ENCODE measurements around the gene ATF5. TPM values are rescaled to one million over a fixed set of nuclear protein-coding genes. Genes with fewer than 3 reads are reported as not detected.

Gene ATF5
- total and polyA plus RNA-seq, 2 donors (not counting 1 experiment from before 2014, with no cell fraction given): 9.0 to 37.6 TPM

GRCh38 chr19:49938662-49939061 lies 9.7 kb downstream of the ATF5 start:
- no peaks in the 10 kb centered on the region for H4K20me1 ChIP-seq (ENCODE audit: control insufficient read depth, insufficient read depth, low read length, poor library complexity, severe bottlenecking)
- no peak overlapping the region for H3K4me2 ChIP-seq (replicated peaks; ENCODE audit: low read depth, low read length, poor library complexity, severe bottlenecking)
- WGBS (ENCODE audit: insufficient coverage): 81% methylated on average over 4 of the region's 4 CpGs

More at GRCh38 chr19:49938662-49939061, 9.7 kb downstream of the ATF5 start:
- H3K9ac ChIP-seq (ENCODE audit: low read length): no peak overlapping the region
- TF ChIP-seq EZH2 (IDR thresholded peaks at IDR 0.05; ENCODE audit: borderline replicate concordance, insufficient read depth, low read depth, low read length, poor library complexity, severe bottlenecking) (no peak), CTCF (IDR thresholded peaks at IDR 0.05) (no peak)
- H3K36me3 ChIP-seq (replicated peaks in 1 of 2; ENCODE audit: control extremely low read depth in 1 of 2, control insufficient read depth in 1 of 2, extremely low read depth in 1 of 2, insufficient read depth in 2 of 2, low read length in 1 of 2): no peaks in the 10 kb centered on the region
- ATAC-seq (ENCODE audit: low read depth) (no peak), DNase-seq (no peak)
- CTCF ChIA-PET: interaction anchor here (0.5 to 3.4 kb wide), 10 partner anchors 8 to 197 kb away, joined by 3 to 20 read pairs (median 5); partner anchors contain the start of genes ATF5 and NUP62
- H3K27ac ChIP-seq (ENCODE audit: low read length in 2 of 2): no peak overlapping the region
- H3K9me3 ChIP-seq (ENCODE audit: control extremely low read depth in 1 of 3, control insufficient read depth in 2 of 3, insufficient read depth in 1 of 3, low read length in 2 of 3): no peaks in the 10 kb centered on the region
- no peak overlapping the region for H3K27ac Mint-ChIP-seq
- peaks cover 3% of the 10 kb centered on the region for H3K4me1 Mint-ChIP-seq
- intact Hi-C loops (cut with micrococcal nuclease): loop anchor here (5.0 kb wide), 1 partner anchor 844 kb away; no protein-coding TSS in a partner anchor
- H3K4me3 Mint-ChIP-seq: no peak overlapping the region
- no peak overlapping the region for H3K4me3 ChIP-seq (ENCODE audit: control extremely low read depth in 1 of 5, extremely low read depth in 1 of 5, insufficient read depth in 1 of 5, low read depth in 2 of 5, low read length in 4 of 5)
- H3K79me2 ChIP-seq (ENCODE audit: control insufficient read depth, insufficient read depth, low read length): no peaks in the 10 kb centered on the region
- H2AFZ ChIP-seq (ENCODE audit: insufficient read depth, low read depth, low read length, poor library complexity, severe bottlenecking): no peak overlapping the region
- H3K4me1 ChIP-seq (ENCODE audit: control insufficient read depth in 2 of 2, insufficient read depth in 2 of 2, low read length in 2 of 2): peaks cover 5 to 8% of the 10 kb centered on the region in 2 donors
- no peaks in the 10 kb centered on the region for H3K9me3 Mint-ChIP-seq (ENCODE audit: insufficient read depth)
- POLR2A ChIA-PET: no interaction called here
- no peaks in the 10 kb centered on the region for H3K27me3 ChIP-seq (replicated peaks in 1 of 4; ENCODE audit: control extremely low read depth in 1 of 4, control insufficient read depth in 3 of 4, insufficient read depth in 4 of 4, low read length in 3 of 4)
- H3K27me3 Mint-ChIP-seq: peaks cover 26% of the 10 kb centered on the region

Measured in B cell (primary cell).